HG03064 (cell line): ENCODE results near the gene DNAH17.

ENCODE experiments used
- ATAC-seq: cut with Tn5 transposase; IDR thresholded peaks from one replicate; pipeline ENCODE4 v1.9.1; 2021; ENCODE audit warnings: low read depth; ENCODE audit not compliant: unreplicated experiment

The DNAH17 gene

DNA sequence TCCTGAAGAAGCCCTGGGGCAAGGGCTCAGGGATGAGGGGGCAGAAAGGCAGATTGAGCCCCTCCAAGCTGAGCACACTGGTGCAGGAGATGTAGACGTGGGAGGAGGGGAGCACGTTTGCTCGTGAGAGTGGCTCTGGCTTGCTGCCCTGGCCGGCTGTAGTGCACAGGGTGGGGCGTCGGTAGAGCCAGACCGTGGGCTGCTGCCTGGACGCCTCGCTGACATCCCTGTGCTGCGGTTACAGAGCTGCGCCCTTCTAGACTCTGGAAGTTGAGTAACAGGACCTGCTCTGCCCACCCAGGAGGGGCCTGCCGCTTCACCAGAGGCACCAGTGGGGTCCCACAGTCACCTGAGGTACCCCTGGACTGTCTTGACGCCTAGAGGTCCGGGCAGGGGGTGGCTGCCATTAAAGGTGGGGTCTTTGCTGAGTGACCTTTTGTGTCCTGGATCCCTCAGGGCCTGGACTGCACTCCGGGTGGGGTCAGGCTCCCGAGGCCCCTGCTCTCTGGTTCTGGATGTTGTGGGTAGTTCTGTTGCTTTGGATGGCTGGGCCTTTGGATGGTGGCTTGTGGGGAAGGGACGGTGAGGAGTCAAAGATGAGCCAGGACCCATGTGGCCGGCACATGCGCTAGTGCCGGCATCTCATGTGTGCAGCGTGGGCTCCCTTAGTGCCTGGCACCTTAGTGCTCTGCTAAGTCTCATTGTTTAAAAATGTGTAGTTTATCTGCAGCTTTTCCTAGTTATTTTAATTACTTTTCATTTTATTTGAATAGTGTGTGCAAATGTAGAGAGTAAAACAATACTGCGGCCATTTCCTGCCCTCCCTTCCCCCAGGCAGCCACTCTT lies 157.0 kb downstream of the DNAH17 start:
- ATAC-seq = no peak

DNA sequence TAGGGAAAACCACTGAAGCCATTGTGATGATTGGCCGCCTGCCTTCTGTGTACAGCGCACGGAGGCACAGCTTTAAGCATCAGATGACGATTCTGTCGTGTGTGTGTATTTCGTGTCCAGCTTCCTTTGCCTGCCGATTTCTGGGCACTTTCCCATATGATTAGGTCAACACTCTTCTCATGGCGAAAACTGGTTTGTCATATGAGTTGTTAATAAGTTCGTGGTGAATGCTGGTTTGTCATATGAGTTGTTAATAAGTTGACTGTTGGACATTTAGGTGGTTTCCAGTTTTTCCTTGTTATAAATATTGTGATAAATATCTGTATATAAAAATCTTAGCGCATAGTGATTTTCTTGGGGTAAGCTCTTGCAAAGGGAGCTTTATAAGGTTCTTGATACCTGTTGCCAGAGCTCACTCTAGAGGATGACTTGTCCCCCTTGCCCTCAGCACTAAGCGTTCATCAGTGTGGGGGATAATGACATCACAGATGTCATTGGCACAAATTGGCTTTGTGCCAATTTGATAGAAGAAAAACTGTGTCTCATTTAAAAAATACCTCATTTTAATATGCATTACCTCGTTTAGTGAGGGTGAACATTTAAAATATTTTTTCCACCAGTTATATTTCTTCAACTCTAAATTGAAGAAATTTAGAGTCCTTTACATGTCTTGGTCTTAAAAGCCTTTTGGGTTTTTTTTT lies 158.7 kb downstream of the DNAH17 start:
- ATAC-seq = no peak

DNA sequence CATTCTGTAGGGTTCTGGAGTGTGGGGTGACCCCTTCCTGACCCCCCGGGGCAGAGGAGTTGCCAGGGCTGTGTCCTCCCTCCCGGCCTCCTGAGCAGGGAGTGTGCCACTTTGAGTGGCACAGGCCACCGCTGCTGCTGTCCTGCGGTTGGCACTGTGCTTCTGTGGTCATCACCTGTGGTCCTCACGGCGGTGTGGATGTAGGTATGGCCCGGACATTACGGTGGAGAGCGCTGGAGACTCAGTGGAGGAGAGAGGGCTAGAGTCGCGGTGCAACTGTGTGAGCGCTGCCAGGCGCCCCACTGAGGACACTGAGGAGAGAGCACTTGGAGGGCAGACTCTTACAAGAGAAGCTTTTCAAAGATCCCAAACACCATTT lies 159.7 kb downstream of the DNAH17 start:
- ATAC-seq = no peak

DNA sequence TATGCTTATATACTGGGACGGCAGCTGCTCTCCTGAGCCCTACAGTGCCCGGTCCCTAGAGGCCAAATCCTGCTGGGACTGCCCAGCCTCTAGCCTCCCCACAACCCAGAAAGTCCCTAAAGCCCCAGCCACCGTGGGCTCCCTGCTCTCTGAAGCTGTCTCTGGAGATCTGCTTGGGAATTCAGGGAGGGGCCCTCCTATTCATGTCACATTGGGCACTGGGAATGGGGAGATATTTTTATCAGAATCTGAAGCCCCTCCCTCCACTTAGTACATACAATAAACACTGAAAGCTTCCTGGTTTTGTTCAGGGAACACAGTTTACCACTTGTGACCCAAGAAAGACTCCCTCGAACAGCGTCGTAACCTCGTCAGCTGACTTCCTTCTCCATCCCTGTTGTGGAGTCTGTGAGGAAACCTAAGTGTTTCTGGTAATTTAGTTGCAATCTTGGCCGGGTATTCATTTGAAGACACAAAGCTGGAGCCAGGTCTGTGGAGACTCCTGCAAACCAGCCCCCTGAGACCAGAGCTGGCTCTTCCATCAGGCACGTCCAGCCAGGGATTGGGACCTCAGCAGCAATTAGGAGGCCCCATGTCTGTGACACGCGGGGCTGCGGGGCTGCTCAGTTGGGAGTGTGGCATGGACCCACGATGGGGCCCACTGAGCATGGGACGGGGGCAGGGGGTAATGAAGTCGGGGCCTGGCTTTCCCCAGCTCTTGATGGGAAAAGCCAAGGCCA lies 160.2 kb downstream of the DNAH17 start:
- no peak for ATAC-seq

DNA sequence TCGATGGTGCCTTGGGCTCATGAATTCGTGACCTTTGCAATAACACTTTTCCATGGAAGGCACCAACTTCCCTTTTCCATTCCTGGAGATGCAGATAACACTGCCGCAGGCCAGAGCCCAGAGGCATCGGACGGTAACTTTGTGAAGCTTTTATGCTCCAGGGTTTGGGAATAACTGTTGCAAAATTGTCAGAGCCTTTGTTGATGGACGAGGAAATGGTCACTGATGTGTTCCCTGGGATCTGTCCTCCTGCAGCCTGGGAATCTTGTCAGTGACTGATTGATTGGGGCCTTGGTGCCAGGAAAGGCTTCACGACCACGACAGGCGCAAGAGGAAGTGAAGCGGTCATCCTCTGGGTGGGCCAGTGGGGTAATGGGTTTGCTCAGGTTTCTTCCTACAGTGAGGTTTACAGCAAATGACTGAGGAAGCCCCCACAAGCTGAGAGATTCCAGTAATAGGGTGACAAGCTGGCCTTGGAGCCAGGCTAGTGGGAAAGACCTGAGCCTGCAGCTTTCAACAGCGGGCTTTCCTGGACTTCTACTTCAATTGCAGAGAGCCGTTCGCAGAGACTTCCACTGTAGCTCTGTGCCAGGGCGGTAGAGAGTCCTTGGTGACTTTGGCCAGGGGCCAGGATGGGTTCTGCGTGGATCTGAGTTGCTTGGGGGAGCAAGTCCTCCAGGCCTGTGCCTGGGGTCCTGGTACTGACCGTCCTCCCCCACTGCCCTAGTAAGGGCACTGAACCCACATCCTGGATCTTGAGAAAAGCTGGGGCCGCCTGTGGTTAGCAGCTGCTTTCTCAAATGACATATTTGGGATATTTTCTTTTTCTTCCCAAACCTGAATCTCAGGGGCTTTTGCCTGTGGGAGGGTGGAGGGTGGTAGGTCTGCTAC lies 161.1 kb downstream of the DNAH17 start:
- ATAC-seq = no peak

DNA sequence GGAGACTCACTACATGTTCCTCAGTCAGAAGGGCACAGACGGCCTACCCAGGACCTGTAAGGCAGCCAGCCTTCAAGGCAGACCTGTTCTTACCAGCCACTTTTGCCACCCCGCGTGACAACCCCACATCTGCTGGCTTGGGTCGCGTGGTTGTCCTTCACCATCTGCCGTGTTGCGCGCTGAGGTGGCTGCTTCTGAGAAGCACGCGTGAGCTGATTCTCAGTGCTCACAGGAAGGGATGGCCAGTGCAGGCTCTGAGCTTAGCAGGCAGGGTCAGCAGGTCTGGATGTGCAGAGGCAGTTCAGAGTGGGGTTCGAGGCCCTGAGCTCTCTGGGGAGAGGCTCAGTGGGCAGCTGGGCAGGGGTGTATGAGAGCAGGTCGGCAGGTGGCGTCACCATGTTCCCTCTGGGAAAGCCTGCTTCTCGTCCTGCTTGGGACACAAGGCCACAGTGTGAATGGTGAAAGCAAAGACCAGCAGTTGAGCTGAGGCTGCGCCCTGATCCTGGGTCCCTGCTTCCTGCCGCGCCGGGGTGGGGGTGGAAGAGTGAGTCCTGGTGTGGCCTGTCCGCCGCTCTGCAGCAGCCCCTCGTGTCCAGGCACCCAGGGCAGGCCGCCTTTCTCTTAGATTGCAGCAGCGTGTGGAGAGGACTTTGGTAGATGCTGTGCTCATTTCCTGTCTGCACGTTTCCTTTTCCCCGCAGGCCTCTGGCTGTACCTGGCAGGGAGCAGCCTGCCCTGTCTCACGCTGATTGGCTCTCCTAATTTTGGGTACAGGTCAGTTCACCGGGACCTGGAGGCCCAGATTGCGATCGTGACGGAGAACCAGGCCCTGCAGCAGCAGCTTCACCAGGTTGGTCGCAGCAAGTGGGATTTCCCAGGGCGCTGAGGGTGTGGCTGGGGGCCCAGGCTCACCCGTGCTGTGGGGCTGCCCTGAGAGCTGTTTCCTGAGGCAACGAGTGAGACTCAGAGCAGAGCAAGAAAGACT lies 162.7 kb downstream of the DNAH17 start:
- no peak for ATAC-seq

DNA sequence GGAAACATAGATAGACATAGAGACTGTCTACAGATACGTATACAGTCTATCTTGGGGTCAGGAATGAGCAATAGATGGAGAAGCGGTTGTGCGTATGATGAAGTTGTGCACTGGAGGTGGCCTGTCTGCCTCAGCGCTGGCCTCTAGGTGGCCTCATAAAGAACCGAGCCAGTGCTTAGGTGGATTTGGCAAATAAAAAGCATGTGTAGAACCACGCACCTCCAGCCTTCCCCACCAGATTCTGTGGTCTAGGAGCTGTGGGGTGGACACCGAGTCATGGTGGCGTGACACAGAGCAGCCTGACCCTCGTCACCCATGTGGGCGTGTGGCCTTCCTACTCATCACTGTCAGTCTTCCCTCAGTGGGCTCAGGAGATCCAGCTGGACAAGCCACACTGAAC lies 164.8 kb downstream of the DNAH17 start:
- no peak for ATAC-seq

DNA sequence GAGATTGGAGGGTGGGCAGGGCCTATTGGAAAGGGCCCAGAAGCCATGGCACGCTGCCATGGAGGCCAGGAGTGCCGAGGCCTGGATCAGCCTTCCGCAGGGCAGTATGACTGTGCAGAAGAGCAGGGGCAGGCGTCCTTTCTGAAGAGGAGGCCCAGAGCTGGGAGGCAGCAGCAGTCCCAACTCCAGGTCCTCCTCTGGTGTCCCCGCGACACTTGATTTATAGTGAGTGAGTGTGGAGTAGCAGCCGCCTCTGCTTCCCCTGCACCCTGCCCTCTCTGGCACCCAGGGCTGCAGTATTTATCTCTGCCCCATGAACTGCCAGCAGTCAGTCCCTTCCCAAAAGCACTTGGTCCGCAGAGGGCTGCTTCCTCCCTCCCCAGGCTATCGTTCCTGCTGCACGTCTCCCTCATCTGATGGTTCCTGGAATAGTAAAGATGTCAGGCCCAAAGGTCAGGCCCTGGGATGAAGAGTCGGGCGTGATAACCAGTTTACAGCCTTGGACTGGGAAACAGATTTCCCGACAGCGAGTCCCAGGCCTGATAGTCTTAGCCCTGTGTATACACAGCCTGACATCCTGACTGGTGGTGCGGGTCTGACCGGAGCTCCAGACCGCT lies 165.8 kb downstream of the DNAH17 start:
- ATAC-seq = no peak

DNA sequence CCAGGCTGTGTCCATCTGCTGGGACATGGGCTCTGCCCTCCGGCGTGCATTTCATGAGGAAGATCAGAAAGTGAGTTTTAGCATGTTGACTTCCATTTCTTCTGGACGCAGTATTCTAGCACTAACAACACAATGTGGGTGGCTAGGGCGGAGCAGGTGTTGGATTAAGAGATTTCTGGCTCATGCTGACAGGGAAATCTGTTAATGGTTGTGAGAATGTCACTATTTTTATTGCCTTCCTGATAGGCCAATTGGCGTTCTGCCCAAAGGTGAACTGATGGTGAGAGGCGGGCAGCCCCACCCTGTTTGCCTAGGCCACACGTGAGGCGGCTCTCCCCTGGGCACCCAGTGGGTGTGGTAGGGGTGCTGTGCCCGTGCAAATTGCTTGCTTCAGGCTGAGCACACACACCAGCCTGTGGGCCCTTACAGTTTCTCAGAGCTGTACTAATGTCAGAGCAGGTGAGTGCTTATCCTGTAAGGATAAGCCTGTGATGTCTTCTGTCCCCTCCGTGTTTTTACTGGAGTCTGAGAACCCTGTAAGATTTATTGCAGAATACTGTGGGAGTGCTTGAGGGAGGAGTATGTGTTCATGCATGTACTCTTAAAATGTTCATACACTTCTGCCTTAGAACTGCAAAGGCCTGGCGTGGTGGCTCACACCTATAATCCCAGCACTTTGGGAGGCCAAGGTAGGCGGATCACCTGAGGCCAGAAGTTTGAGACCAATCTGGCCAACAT lies 167.8 kb downstream of the DNAH17 start:
- no peak for ATAC-seq

DNA sequence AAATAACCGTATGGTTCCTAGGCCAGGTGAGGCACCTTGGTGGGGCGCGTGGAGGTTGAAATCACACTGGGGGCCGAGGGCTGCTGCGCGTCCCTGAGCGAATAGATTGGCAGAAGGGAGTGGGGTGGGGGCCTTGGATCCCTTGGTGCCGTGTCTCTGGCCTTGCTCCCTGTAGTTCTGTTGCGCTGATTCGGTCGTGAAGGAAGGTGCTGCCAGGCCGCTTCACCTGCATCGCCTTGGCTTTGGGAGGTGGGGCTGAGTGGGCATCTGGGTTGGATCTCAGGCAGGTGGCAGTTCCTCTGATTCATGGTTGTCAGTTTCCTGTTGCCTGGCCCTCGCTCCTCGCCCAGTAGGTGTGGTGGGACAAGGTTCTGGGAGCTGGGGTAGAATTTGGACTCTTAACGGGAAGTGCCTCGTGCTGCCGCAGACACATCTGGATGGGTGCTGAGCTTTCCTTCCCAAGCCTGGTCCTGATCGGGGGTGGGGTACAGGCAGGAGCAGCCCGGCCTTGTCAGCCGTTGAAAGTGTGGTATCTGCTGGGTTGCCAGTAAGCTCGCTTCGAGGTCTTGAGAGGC lies 168.6 kb downstream of the DNAH17 start:
- no peak for ATAC-seq

DNA sequence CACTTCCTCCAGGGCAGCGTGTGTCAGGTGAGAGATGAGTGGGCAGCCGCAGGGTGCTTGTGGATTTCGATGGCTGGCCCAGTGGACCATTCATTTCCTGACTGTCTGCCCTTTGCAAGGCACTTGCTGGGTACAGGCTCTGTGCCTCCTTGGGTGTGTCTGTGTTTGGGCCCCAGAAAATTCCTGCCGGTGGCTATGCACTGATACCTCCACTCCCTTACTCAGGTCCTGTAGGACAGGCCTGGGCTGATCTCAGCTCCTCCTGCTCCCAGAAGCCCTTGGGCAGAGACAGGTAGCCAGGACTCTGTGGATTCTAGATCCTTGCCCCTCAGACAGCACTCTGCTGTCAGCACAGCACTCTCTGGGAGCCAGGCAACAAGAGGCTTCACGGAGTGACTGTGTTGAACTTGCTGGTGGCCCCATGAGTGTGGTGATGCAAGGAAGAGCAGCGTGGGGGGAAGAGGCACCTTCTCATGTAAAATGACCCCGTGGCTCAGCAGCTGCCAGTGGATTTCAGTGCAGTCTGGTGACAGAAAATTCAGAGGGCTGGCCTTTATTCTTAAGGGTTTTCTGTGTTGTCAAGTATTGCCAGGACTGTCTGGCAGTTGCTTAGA lies 169.7 kb downstream of the DNAH17 start:
- ATAC-seq = no peak

DNA sequence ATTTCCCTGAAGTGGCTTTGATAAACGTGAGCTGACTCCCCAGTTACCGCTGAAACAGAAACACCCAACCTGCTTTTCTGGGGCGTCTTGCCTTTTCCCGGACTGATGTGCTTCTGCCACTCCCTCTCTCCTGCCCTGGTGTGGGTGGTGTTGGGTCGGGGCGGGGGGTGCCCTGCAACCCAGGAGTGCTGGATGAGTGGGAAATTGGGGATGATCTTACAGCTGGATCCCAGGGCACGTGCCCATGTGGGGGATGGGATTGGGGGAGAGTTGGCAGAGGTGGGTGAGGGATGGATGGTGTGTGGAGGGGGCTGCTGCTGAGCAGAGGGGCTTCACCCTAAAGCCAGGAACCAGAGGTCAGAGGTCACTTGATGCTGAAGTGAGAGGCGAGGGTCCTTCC lies 170.3 kb downstream of the DNAH17 start:
- ATAC-seq = no peak

DNA sequence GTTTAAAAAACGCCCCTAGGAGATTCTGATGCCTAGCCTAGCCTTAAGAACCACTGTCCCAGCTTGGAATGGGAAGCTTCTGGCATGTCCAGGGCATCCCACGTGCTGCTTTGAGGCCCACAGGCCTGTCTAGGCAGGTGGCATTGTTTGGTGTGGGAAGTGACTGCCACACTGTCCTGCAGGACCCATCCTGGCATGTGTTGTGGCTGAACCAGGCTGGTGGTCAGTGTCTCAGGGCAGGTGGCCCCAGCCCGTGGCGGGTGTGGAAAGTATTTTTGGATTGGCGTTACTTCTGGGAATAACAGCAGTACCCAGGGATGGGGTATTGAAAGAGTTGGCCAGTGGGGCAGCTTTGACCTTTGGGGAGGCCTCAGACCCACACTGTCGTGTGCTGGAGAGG lies 170.8 kb downstream of the DNAH17 start:
- ATAC-seq = no peak

DNA sequence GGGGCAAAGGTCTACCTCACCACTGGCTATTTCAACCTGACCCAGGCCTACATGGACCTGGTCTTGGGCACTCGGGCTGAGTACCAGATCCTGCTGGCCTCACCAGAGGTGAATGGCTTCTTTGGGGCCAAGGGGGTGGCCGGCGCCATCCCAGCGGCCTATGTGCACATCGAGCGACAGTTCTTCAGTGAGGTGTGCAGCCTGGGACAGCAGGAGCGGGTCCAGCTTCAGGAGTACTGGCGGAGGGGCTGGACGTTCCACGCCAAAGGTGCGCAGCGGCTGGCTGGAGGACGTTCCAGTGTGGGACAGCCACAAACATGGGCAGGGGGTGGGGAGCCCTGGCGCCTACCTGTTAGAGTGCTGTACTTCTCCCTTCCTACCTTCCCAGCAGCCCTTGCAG lies 173.4 kb downstream of the DNAH17 start:
- ATAC-seq = no peak

DNA sequence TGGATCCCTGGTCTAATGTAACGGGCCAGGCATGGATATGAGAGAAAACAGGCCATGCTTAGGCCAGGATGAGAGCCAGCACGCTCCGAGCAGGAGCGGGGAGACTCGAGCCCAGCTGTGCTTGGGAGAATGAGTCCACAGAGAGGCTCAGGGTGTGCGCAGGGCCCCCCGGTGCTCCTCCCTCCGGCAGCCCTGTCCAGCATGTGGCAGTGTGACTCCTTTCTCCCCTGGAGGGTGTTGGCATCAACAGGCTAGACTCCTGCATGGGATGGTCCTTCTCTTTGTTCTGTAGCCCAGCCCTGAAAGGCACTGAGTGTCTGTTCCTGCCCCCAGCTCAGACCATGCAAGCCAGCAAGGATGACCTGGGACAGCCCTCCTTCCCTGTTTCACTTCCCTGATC lies 175.3 kb downstream of the DNAH17 start:
- ATAC-seq = no peak

DNA sequence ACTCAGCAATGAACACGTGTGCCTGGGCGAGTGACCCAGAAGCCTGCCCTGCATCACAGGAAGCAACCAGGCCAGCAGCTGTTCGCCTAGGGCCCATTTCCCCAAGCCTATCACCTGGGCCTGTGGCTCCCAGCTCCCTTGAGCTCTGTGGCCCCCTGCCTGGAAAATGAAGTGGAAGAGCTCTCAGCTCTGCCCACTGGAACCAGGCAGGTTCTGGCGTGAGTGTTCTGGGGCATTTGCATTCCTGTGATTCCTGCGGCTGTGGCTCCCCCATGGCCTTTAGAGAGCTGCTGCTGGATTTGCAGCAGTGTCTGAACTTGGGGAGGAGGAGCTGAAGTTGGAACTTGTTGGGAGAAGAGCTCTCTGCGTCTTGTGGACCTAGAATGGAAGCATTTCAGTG lies 175.9 kb downstream of the DNAH17 start:
- ATAC-seq = no peak

DNA sequence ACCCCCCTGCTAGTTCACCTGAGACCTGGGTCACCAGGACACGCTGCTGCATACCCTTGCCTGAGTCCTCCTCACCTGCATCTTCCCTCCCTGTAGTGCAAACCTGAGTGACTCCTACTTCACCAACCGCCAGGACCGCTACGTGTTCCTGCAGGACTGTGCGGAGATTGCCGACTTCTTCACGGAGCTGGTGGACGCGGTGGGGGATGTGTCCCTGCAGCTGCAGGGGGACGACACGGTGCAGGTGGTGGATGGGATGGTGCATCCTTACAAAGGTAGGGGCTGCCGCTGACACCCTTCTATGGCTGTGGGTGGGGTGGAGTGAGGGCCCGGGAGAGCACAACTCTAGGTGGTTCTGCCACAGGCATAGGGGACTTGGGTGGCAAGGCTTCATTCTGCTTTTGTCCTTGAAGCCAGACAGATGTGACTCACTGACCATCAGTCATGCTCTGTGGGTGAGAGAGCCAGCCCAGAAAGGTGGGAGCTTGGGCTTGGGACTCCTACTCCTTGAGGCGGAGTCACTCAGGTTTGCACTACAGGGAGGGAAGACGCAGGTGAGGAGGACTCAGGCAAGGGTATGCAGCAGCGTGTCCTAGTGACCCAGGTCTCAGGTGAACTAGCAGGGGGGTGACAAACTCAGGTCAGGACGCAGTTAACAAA lies 176.5 kb downstream of the DNAH17 start:
- ATAC-seq = no peak
